Measurements from ENCODE around the gene B3GAT3. TPM values are rescaled to one million over a fixed set of nuclear protein-coding genes. Genes with fewer than 3 reads are reported as not detected.

The B3GAT3 gene
- total and polyA plus RNA-seq, 3 donors from 2014 or later: 36.6 to 69.2 (median 66.4) TPM

DNA sequence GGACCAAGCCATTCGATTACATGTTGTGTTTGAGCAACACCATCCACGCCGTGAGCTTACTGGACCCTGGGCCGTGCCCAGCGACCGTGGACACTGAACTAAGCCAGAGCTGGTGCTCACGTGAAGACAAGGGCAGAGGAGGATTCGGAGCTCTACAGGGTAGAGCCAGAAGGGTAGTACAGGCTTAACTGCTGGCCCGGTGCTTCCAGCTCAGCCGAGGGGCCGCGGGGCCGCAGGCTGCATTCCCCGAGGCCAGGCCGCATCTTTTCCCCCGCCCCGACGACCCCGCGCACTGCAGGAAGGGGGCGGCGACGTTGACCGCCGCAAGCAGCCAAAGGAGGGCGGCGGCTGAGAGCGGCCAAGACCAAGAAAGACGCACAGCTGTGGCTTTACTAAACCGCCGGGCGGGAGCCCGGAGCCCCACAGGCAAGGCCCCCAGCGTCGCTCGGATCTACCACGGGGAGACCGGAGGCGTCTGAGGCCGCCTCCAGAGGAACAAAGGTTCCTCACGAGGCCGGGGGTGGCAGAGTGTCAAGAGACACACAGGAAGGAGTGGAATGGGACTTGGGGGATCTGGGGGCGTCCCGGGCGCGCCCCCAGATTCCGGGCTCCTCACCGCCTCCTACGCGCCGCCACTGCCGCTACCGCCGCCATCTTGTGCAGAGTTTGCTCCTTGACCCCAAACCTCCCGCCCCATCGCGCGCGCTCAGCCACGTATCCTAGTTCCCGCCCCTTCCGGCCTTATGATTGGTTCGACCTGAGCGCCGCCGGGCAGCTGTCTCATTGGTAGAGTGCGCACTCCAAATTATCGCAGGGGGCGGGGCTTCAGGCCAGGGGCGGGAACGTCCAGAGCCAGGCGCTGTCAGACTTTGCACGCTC is 24.4 kb upstream of the B3GAT3 start, which contains the start of gene GANAB:
TSS of gene GANAB (minus strand) at position 668 of the 879 bp plus-strand sequence. CDS start at position 654, 14 bp downstream.
- Histone ChIP-seq H3K27ac (peak within 1 kb of the TSS; percentile 93 to 95), H3K4me1 (peaks cover 13% of the 10 kb centered on the region), H3K36me3 (ENCODE audit: low read depth, missing control alignments) (no peaks in the 10 kb centered on the region), H3K27me3 (no peaks in the 10 kb centered on the region), H3K4me3 (peak within 1 kb of the TSS; percentile 97 to 100), H3K9me3 (no peaks in the 10 kb centered on the region)
- WGBS, 2 donors: 0 to 1% methylated on average over 32 to 73 of the region's 73 CpGs
- DNase-seq: peak; percentile 100
- intact Hi-C loops (cut with DNase I; ENCODE audit: low total_unique reads): no loop called here
- peak; percentile 74 for TF ChIP-seq POLR2A (IDR thresholded peaks at IDR 0.05)
- TF ChIP-seq, protein P1, sequence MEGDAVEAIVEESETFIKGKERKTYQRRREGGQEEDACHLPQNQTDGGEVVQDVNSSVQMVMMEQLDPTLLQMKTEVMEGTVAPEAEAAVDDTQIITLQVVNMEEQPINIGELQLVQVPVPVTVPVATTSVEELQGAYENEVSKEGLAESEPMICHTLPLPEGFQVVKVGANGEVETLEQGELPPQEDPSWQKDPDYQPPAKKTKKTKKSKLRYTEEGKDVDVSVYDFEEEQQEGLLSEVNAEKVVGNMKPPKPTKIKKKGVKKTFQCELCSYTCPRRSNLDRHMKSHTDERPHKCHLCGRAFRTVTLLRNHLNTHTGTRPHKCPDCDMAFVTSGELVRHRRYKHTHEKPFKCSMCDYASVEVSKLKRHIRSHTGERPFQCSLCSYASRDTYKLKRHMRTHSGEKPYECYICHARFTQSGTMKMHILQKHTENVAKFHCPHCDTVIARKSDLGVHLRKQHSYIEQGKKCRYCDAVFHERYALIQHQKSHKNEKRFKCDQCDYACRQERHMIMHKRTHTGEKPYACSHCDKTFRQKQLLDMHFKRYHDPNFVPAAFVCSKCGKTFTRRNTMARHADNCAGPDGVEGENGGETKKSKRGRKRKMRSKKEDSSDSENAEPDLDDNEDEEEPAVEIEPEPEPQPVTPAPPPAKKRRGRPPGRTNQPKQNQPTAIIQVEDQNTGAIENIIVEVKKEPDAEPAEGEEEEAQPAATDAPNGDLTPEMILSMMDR (IDR thresholded peaks at IDR 0.05): no peak

GRCh38 chr11:62645671-62645945 is 23.8 kb upstream of the B3GAT3 start:
- H3K36me3 ChIP-seq (ENCODE audit: low read depth, missing control alignments): no peaks in the 10 kb centered on the region
- WGBS, 2 donors: 4 to 8% methylated on average over 11 of the region's 11 CpGs
- peak overlapping the region; percentile 97 to 100 for H3K4me3 ChIP-seq
- no peak for DNase-seq
- peaks cover 13% of the 10 kb centered on the region for H3K4me1 ChIP-seq
- H3K27ac ChIP-seq: peak overlapping the region; percentile 93 to 95
- no peak for TF ChIP-seq POLR2A (IDR thresholded peaks at IDR 0.05)
- TF ChIP-seq, protein P1 (IDR thresholded peaks at IDR 0.05): no peak
- H3K27me3 ChIP-seq: no peaks in the 10 kb centered on the region
- intact Hi-C loops (cut with DNase I; ENCODE audit: low total_unique reads): no loop called here
- H3K9me3 ChIP-seq: no peaks in the 10 kb centered on the region

DNA sequence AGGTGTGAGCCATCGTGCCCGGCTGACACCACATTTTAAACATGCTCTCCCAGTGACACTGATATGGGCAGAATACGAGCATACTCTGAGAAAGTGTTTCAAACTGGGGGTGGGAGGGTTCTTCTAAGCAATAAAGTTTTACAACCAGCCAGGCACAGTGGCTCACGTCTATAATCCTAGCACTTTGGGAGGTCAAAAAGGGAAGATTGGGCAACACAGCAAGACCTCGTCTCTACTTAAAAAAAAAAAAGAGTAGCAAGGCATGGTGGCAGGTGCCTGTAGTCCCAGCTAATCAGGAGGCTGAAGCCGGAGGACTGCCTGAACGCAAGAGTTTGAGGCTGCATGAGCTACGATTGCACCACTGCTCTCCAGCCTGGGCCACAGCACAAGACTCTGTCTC is 22.4 kb upstream of the B3GAT3 start:
- H3K9me3 ChIP-seq: no peaks in the 10 kb centered on the region
- H3K27ac ChIP-seq: no peak overlapping the region
- no peaks in the 10 kb centered on the region for H3K36me3 ChIP-seq (ENCODE audit: low read depth, missing control alignments)
- peaks cover 13% of the 10 kb centered on the region for H3K4me1 ChIP-seq
- TF ChIP-seq, protein P1 (IDR thresholded peaks at IDR 0.05): no peak
- TF ChIP-seq POLR2A (IDR thresholded peaks at IDR 0.05): no peak
- 65 to 68% methylated on average over 5 to 8 of the region's 8 CpGs for WGBS, 2 donors
- DNase-seq: no peak
- H3K4me3 ChIP-seq: no peak overlapping the region
- intact Hi-C loops (cut with DNase I; ENCODE audit: low total_unique reads): no loop called here
- no peaks in the 10 kb centered on the region for H3K27me3 ChIP-seq

- 77 to 91% methylated on average over 5 to 6 of the region's 6 CpGs for WGBS, 2 donors
- H3K4me3 ChIP-seq: no peak overlapping the region
- intact Hi-C loops (cut with DNase I; ENCODE audit: low total_unique reads): no loop called here
- TF ChIP-seq POLR2A (IDR thresholded peaks at IDR 0.05): no peak
- no peaks in the 10 kb centered on the region for H3K4me1 ChIP-seq
- DNase-seq: no peak
- H3K36me3 ChIP-seq (ENCODE audit: low read depth, missing control alignments): no peaks in the 10 kb centered on the region
- H3K27me3 ChIP-seq: no peaks in the 10 kb centered on the region
- no peak overlapping the region for H3K27ac ChIP-seq
- no peaks in the 10 kb centered on the region for H3K9me3 ChIP-seq
Observed at GRCh38 chr11:62632492-62632891, 10.7 kb upstream of the B3GAT3 start.

- Histone ChIP-seq H3K9me3 (no peaks in the 10 kb centered on the region), H3K27ac (no peak overlapping the region), H3K27me3 (no peaks in the 10 kb centered on the region), H3K4me1 (no peaks in the 10 kb centered on the region), H3K36me3 (ENCODE audit: low read depth, missing control alignments) (no peaks in the 10 kb centered on the region), H3K4me3 (no peak overlapping the region)
- intact Hi-C loops (cut with DNase I; ENCODE audit: low total_unique reads): no loop called here
- TF ChIP-seq POLR2A (IDR thresholded peaks at IDR 0.05): no peak
- TF ChIP-seq, protein P1 (IDR thresholded peaks at IDR 0.05): no peak
- no peak for DNase-seq
- 78 to 79% methylated on average over 3 of the region's 3 CpGs for WGBS, 2 donors
Observed at GRCh38 chr11:62627713-62628112, 5.9 kb upstream of the B3GAT3 start.
